22Rv1 (cell line): ENCODE data around the gene MOB3C.

Experiments
- CTCF ChIP-seq: fragments of 450-650 bp; IDR thresholded peaks from 2 replicates; pipeline ENCODE4 v1.5.1; 2017; ENCODE audit warnings: mild to moderate bottlenecking
- ZFX ChIP-seq: fragments of 450-650 bp; IDR thresholded peaks from 2 replicates; pipeline ENCODE4 v1.6.1; 2017; ENCODE audit warnings: antibody characterized with exemption, borderline replicate concordance

- TF ChIP-seq CTCF (no peak), ZFX (no peak)
Measured at GRCh38 chr1:46637444-46638083, 21.0 kb upstream of the MOB3C start.
